ENCODE measurements around the gene NOD1.

The NOD1 gene

GRCh38 chr7:30459591-30460245 lies 18.9 kb downstream of the NOD1 start:
- no peak overlapping the region; the same call in 1 of the 2 replicates for H3K27ac ChIP-seq (replicated peaks)
- no peaks in the 10 kb centered on the region for H3K27me3 ChIP-seq (ENCODE audit: insufficient read depth, poor library complexity, severe bottlenecking)
- DNase-seq (ENCODE audit: low read depth in 1 of 2, low spot score in 1 of 2), result no peak
- TF ChIP-seq GABPA (IDR thresholded peaks at IDR 0.05; ENCODE audit: low read depth) (no peak), CTCF (IDR thresholded peaks at IDR 0.05; ENCODE audit: insufficient read depth, low read length) (no peak), REST (IDR thresholded peaks at IDR 0.05; ENCODE audit: insufficient replicate concordance, low read depth) (no peak), SPI1 (IDR thresholded peaks at IDR 0.05; ENCODE audit: borderline replicate concordance, low read depth) (no peak)
- H3K4me3 ChIP-seq (replicated peaks; ENCODE audit: insufficient read depth, low read length), result no peak overlapping the region

GRCh38 chr7:30458311-30458710 lies 20.3 kb downstream of the NOD1 start:
- no peak for DNase-seq (ENCODE audit: low read depth in 1 of 2, low spot score in 1 of 2)
- Histone ChIP-seq H3K27ac (replicated peaks) (no peak overlapping the region), H3K27me3 (ENCODE audit: insufficient read depth, poor library complexity, severe bottlenecking) (no peaks in the 10 kb centered on the region), H3K4me3 (replicated peaks; ENCODE audit: insufficient read depth, low read length) (no peak overlapping the region)
- no peak for TF ChIP-seq REST (IDR thresholded peaks at IDR 0.05; ENCODE audit: insufficient replicate concordance, low read depth)
- TF ChIP-seq POLR2AphosphoS5 (IDR thresholded peaks at IDR 0.05; ENCODE audit: low read depth), result no peak
- no peak for TF ChIP-seq GABPA (IDR thresholded peaks at IDR 0.05; ENCODE audit: low read depth)
- no peak for TF ChIP-seq CTCF (IDR thresholded peaks at IDR 0.05; ENCODE audit: insufficient read depth, low read length)
- no peak for TF ChIP-seq SPI1 (IDR thresholded peaks at IDR 0.05; ENCODE audit: borderline replicate concordance, low read depth)

GRCh38 chr7:30453921-30454320 lies 24.7 kb downstream of the NOD1 start:
- no peak overlapping the region for H3K27ac ChIP-seq (replicated peaks)
- H3K4me3 ChIP-seq (replicated peaks; ENCODE audit: insufficient read depth, low read length), result no peak overlapping the region
- no peak for TF ChIP-seq GABPA (IDR thresholded peaks at IDR 0.05; ENCODE audit: low read depth)
- TF ChIP-seq SPI1 (IDR thresholded peaks at IDR 0.05; ENCODE audit: borderline replicate concordance, low read depth), result no peak
- no peak for TF ChIP-seq POLR2AphosphoS5 (IDR thresholded peaks at IDR 0.05; ENCODE audit: low read depth)
- no peak for TF ChIP-seq CTCF (IDR thresholded peaks at IDR 0.05; ENCODE audit: insufficient read depth, low read length)
- TF ChIP-seq REST (IDR thresholded peaks at IDR 0.05; ENCODE audit: insufficient replicate concordance, low read depth), result no peak
- H3K27me3 ChIP-seq (ENCODE audit: insufficient read depth, poor library complexity, severe bottlenecking), result no peaks in the 10 kb centered on the region
- DNase-seq (ENCODE audit: low read depth in 1 of 2, low spot score in 1 of 2), result no peak
